WI38 (cell line): ENCODE results near the gene SUSD2.
A peak's percentile ranks its signal among the peaks of the same experiment; 100 is the strongest.
"Not testable (repeated sequence)": the region's sequence is repeated elsewhere in the genome, so short reads cannot be mapped to it uniquely, and the experiment has no call there.

Experiments used
- H3K4me3 ChIP-seq: 2 replicates; pipeline ENCODE4 v1.5.1; 2011; ENCODE audit warnings: low read depth, mild to moderate bottlenecking, control low read depth, low read length
- TF ChIP-seq, protein P1 (sequence below): IDR thresholded peaks from 2 replicates; pipeline ENCODE4 v1.5.1; 2012; ENCODE audit warnings: low read depth, mild to moderate bottlenecking, control low read depth, low read length

The SUSD2 gene

DNA sequence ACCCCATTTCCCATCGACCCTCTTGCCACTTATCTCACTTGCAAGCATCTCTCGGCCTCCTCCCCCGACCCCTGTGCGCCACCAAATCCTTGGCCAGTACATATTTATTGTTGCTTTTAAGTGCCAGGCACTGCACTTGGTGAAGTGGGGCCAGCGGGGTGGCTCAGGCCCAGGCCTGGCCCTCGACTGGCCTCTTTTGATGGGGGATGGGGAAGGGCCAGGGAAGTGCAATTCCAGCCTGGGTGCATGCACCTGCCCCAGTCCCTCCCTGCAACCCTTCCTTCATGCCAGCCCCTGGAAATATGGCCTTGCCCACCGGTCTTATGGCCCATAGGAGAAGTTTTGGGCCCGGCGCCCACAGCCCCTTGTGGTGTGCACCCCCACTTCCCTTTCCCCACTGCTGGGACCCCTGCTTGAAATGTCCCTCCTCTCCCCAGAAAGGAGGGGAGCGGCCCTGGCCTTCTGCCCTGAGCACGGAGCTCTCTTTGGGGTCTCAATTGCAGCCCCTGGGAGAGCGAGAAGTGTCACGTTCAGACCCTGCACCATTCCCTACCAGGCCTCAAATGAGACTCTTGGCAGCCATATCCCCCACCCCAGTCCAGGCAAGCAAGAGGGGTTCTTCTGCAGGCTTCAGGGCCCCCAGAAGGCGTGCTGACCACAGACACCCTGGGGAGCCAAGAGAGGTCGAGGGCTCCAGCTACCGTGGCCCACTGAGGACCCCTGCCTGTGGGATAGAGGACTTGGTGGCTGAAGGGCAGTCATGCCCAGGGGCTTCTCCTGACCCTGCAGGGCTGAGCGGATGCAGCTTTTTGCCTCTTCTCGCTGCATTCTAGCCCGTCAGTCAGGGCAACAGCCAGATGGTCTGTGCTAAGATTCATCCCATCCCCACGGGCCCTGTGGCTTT is 961 bp downstream of the SUSD2 start:
- H3K4me3 ChIP-seq = no peak overlapping the region
- TF ChIP-seq, protein P1, sequence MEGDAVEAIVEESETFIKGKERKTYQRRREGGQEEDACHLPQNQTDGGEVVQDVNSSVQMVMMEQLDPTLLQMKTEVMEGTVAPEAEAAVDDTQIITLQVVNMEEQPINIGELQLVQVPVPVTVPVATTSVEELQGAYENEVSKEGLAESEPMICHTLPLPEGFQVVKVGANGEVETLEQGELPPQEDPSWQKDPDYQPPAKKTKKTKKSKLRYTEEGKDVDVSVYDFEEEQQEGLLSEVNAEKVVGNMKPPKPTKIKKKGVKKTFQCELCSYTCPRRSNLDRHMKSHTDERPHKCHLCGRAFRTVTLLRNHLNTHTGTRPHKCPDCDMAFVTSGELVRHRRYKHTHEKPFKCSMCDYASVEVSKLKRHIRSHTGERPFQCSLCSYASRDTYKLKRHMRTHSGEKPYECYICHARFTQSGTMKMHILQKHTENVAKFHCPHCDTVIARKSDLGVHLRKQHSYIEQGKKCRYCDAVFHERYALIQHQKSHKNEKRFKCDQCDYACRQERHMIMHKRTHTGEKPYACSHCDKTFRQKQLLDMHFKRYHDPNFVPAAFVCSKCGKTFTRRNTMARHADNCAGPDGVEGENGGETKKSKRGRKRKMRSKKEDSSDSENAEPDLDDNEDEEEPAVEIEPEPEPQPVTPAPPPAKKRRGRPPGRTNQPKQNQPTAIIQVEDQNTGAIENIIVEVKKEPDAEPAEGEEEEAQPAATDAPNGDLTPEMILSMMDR = peak; percentile 27

DNA sequence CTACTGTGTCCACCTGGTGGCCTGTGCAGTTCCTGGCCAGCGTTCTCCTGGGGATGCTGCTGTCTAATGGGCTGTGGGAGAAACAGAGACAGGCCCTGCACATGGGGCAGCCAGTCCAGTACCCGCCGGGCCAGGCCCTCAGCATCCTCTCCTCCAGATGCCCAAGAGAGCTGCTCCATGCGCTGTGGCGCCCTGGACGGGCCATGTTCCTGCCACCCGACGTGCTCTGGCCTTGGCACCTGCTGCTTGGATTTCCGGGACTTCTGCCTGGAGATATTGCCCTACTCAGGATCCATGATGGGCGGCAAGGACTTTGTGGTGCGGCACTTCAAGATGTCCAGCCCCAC is 1.6 kb downstream of the SUSD2 start:
- H3K4me3 ChIP-seq = not testable (repeated sequence)

DNA sequence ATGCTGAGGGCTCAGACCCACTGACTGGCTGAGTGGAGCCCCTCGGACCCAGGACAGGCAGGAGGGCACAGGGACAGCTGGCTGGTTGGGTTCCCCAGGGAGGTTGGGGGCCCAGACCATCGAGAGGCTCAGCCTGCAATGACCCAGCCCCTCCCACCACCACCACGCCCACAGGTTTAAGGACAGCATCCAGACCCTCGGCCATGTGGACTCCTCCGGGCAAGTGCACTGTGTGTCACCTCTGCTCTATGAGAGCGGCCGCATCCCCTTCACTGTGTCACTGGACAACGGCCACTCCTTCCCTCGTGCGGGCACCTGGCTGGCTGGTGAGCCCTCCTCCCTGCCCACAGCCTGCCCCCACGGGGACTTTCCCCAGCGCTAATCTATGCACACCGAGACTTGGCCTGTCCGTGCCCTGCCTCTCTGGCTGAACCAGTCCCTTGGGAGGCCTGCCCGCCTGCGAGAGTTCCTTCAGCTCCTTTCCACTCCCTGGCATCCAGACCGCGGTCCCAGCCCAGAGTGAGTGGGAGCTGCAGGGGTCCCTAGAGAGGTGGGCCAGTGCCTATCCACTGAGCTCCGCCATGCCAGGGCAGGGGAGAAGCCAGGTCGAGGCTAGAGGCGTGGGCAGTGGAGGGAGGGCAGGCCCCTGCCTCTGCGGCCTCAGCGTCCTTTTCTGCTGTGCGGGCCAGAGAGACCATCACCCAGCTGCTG is 2.2 kb downstream of the SUSD2 start:
- TF ChIP-seq, protein P1 = no peak
- no peak overlapping the region for H3K4me3 ChIP-seq

DNA sequence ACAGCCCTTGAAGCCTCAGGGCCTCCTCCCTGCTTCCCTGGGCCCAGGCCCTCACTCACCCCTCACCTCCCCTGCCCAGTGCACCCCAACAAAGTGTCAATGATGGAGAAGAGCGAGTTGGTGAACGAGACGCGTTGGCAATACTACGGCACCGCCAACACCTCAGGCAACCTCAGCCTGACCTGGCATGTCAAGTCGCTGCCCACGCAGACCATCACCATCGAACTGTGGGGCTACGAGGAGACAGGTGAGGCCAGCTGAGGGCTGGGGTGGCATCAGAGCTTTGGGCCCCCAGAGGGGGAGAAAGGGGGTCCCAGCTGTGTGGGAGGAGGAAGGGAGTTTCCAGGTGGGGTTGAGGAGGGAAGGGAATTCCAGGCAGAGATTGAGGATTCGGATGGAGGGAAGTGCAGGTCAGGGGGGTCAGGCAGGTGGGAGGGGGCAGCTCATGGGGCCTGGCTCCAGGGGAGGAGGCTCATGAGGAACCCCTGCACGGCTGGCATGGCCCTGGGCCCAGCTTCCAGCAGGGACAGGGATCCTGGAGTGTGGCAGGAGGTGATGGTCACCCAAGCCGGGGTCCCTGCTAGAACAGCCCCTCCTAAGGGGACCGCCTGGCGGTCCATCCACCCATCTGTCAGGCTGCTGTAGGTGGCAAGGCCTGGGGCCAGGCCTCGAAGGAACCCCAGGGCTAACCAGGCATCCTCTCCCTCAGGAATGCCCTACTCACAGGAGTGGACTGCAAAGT is 2.9 kb downstream of the SUSD2 start:
- TF ChIP-seq, protein P1 = no peak
- H3K4me3 ChIP-seq = no peak overlapping the region

DNA sequence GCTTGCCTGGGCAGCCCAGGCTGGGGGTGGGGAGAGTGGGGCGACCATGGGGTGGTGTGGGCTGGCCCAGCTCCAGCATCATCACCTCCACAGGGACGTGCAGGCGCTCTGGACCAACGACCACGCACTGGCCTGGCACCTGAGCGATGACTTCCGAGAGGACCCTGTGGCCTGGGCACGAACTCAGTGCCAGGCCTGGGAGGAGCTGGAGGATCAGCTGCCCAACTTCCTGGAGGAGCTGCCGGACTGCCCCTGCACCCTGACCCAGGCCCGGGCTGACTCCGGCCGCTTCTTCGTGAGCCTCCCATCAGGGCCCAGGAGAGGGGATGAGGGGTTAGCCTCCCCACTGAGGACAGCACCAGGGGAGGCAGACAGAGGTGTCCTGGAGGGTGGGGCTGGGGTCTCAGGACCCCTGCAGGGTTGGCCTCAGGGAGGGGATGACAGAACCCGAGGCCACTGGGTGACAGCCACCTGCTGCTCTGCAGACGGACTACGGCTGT is 3.8 kb downstream of the SUSD2 start:
- TF ChIP-seq, protein P1 = no peak
- no peak overlapping the region for H3K4me3 ChIP-seq

DNA sequence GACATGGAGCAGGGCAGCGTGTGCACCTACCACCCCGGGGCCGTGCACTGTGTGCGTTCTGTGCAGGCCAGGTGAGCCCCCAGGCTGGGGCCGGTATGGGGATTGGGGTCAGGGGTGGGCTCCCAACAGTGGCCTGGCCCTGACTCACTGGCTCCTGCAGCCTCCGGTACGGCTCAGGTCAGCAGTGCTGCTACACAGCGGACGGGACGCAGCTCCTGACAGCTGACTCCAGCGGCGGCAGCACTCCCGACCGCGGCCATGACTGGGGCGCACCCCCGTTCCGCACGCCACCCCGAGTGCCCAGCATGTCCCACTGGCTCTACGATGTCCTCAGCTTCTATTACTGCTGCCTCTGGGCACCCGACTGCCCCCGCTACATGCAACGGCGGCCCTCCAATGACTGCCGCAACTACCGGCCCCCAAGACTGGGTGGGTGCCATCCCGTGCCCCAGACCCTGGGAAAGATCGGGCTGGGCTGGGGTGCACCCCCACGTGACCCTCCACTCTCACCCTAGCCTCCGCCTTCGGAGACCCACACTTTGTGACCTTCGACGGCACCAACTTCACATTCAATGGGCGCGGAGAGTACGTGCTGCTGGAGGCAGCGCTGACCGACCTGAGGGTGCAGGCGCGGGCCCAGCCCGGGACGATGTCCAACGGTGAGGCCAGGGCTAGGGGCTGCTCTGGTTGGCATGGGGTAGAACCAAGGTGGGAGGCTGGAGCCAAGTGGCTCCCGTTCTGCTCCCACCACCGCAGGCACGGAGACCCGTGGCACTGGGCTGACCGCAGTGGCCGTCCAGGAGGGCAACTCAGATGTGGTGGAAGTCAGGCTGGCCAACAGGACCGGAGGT is 4.4 kb downstream of the SUSD2 start:
- TF ChIP-seq, protein P1 = no peak
- H3K4me3 ChIP-seq = no peak overlapping the region

DNA sequence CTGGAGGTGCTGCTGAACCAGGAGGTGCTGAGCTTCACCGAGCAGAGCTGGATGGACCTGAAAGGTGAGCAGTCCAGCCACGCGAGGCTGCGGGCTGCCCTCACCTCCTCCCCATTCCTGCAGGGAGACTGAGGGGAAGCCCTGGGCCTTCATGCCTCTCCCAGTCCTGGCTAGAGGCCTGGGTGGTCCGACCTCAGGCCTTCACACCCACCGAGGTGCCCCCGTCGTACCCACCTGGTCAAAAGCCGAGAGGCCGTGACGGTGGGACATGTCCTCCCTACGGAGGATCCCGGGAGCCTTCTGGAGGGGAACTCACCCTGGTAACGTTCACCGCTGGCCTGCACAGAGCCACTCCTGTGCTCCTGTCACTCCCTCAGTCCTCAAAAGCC is 5.1 kb downstream of the SUSD2 start:
- no peak overlapping the region for H3K4me3 ChIP-seq
- TF ChIP-seq, protein P1 = no peak
